Measurements from ENCODE around the gene SF3A1.

SF3A1 gene

DNA sequence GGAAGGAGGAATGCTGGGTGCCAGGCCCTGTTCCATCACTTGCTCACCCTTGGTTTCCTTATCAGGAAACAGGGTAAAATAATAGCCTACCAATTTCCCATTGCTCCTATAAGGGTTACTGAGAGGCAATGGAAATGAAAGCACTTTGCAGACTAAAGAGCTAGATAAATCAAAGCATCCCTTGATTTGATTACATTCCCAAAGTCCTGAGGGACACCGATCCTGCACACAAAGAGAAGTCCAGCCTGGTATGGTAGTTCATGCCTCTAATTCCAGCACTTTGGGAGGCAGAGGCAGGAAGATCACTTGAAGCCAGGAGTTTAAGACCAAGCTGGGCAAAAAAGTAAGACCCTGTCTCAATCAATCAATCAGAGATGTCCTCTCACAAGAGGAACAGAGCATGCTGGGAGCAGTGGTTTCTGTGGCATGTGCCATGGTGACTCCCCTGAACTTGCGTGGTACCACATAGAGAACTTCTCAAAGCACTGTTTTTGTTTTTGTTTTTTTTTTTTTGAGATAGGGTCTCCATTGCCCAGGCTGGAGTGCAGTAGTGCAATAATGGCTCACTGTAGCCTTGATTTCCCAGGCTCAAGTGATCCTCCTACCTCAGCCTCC, 40.6 kb downstream of the SF3A1 start:
- H4K91ac ChIP-seq (ENCODE audit: low read depth, low read length, poor library complexity), result no peak overlapping the region
- no peaks in the 10 kb centered on the region for H3K36me3 ChIP-seq (replicated peaks in 1 of 2; ENCODE audit: control insufficient read depth in 2 of 2, insufficient read depth in 2 of 2, low read length in 2 of 2)
- WGBS, 2 donors (ENCODE audit: extremely low coverage in 2 of 2, insufficient read length in 2 of 2, insufficient replicate concordance in 1 of 2), result no CpG with 5 or more reads among the region's 2 CpGs
- DNase-seq (ENCODE audit: low spot score), result no peak
- no peak overlapping the region for H3K23ac ChIP-seq (ENCODE audit: low read depth, low read length, poor library complexity)
- no peak overlapping the region for H2BK12ac ChIP-seq (ENCODE audit: low read length)
- no peak overlapping the region for H3K4me3 ChIP-seq (ENCODE audit: low read length in 2 of 2)
- H3K4me2 ChIP-seq (ENCODE audit: insufficient read depth, low read length, poor library complexity, severe bottlenecking), result no peak overlapping the region
- H3K27me3 ChIP-seq (ENCODE audit: control insufficient read depth in 3 of 3, insufficient read depth in 3 of 3, low read depth in 1 of 3, low read length in 3 of 3), result no peaks in the 10 kb centered on the region
- no peak overlapping the region for H3K27ac ChIP-seq (replicated peaks; ENCODE audit: low read length)
- no peak overlapping the region for H2BK15ac ChIP-seq (ENCODE audit: low read length)
- H3K14ac ChIP-seq (ENCODE audit: low read length), result no peak overlapping the region
- no peak overlapping the region for H3K18ac ChIP-seq (ENCODE audit: low read length)
- no peak overlapping the region for H2BK120ac ChIP-seq (ENCODE audit: low read depth, low read length)
- no peak overlapping the region for H4K8ac ChIP-seq (ENCODE audit: low read depth, low read length)
- no peak overlapping the region for H2AK5ac ChIP-seq (ENCODE audit: low read depth, low read length)
- peaks cover 0 to under 1% of the 10 kb centered on the region in 2 donors for H3K4me1 ChIP-seq (ENCODE audit: control insufficient read depth in 2 of 2, insufficient read depth in 1 of 2, low read depth in 1 of 2, low read length in 2 of 2)
- no peak overlapping the region for H3K4ac ChIP-seq (ENCODE audit: low read length)
- H2BK5ac ChIP-seq (ENCODE audit: low read length), result no peak overlapping the region
- no peak overlapping the region for H3K9ac ChIP-seq (ENCODE audit: low read depth, low read length, poor library complexity)
- no peaks in the 10 kb centered on the region for H3K79me1 ChIP-seq (ENCODE audit: low read depth, low read length)
- no peaks in the 10 kb centered on the region for H3K9me3 ChIP-seq (replicated peaks in 1 of 2; ENCODE audit: control insufficient read depth in 2 of 2, insufficient read depth in 1 of 2, low read depth in 1 of 2, low read length in 2 of 2)
- no peak overlapping the region for H2AFZ ChIP-seq (ENCODE audit: low read length)

DNA sequence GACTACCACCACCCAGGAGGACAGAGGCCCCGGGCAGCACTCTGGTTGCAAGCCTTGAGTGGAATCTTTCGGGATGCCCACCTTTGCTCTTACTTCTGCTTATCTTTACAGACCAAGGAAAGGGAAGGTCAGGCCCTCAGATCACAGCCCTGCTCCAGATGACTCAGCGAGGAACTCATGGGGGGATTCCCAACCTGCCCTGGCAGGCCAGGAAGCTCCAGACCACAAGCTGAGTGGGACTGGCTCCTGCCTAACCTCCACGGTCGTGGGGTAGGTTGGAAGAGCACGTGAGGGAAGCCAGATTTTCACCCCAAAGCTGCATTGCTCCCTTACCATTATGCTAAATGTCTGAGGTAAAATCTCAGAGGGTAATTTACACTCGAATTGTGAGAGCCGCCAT, 41.8 kb downstream of the SF3A1 start:
- Histone ChIP-seq H4K8ac (ENCODE audit: low read depth, low read length) (no peak overlapping the region), H3K9me3 (replicated peaks in 1 of 2; ENCODE audit: control insufficient read depth in 2 of 2, insufficient read depth in 1 of 2, low read depth in 1 of 2, low read length in 2 of 2) (no peaks in the 10 kb centered on the region), H3K4me2 (ENCODE audit: insufficient read depth, low read length, poor library complexity, severe bottlenecking) (no peak overlapping the region), H3K18ac (ENCODE audit: low read length) (no peak overlapping the region), H3K27me3 (ENCODE audit: control insufficient read depth in 3 of 3, insufficient read depth in 3 of 3, low read depth in 1 of 3, low read length in 3 of 3) (no peaks in the 10 kb centered on the region), H3K23ac (ENCODE audit: low read depth, low read length, poor library complexity) (no peak overlapping the region), H3K4me3 (ENCODE audit: low read length in 2 of 2) (no peak overlapping the region), H3K79me1 (ENCODE audit: low read depth, low read length) (no peaks in the 10 kb centered on the region), H2BK120ac (ENCODE audit: low read depth, low read length) (no peak overlapping the region), H3K4me1 (ENCODE audit: control insufficient read depth in 2 of 2, insufficient read depth in 1 of 2, low read depth in 1 of 2, low read length in 2 of 2) (peaks cover 0 to 2% of the 10 kb centered on the region in 2 donors), H3K27ac (replicated peaks; ENCODE audit: low read length) (no peak overlapping the region), H2BK15ac (ENCODE audit: low read length) (no peak overlapping the region), H3K4ac (ENCODE audit: low read length) (no peak overlapping the region), H2BK5ac (ENCODE audit: low read length) (no peak overlapping the region), H2AK5ac (ENCODE audit: low read depth, low read length) (no peak overlapping the region), H2AFZ (ENCODE audit: low read length) (no peak overlapping the region), H2BK12ac (ENCODE audit: low read length) (no peak overlapping the region), H3K36me3 (replicated peaks in 1 of 2; ENCODE audit: control insufficient read depth in 2 of 2, insufficient read depth in 2 of 2, low read length in 2 of 2) (no peaks in the 10 kb centered on the region), H3K9ac (ENCODE audit: low read depth, low read length, poor library complexity) (no peak overlapping the region), H4K91ac (ENCODE audit: low read depth, low read length, poor library complexity) (no peak overlapping the region), H3K14ac (ENCODE audit: low read length) (no peak overlapping the region)
- no CpG with 5 or more reads among the region's 8 CpGs for WGBS, 2 donors (ENCODE audit: extremely low coverage in 2 of 2, insufficient read length in 2 of 2, insufficient replicate concordance in 1 of 2)
- no peak for DNase-seq (ENCODE audit: low spot score)

DNA sequence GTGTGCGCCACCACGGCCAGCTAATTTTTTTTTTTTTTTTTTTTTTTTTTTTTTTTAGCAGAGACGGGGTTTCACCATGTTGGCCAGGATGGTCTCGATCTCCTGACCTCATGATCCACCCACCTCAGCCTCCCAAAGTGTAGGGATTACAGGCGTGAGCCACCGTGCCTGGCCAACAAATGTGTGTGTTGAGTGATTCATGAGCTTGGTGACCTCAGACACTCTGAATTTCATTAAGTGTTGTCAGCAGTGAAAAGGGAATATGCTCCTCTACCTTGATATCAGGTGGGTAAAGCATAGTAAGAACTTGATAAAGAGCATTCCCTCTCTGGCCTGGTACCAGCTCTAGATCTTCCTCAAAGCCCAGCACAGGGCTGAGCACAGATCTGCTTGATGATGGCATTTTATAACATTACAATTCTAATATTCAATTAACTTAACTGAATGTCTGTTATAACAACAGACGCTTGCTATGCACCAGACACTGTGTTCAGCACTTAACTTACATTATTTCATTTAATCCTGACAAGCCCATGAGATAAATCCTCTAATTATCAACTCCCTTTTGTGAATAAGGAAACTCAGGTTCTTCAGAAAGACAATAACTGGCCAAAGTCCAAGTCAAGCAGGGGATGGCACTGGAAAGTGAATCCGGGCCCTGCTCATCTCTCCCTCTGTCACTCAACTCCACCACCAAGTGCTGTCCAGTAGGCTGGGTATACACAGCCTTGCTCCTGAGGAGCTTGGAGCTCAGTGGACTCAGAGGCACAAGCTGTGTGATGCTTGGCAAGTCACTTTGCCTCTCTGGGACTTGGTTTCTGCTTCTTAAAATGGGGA, 42.9 kb downstream of the SF3A1 start:
- Histone ChIP-seq H3K14ac (ENCODE audit: low read length) (no peak overlapping the region), H2AK5ac (ENCODE audit: low read depth, low read length) (no peak overlapping the region), H4K91ac (ENCODE audit: low read depth, low read length, poor library complexity) (no peak overlapping the region), H3K79me1 (ENCODE audit: low read depth, low read length) (no peaks in the 10 kb centered on the region), H2BK5ac (ENCODE audit: low read length) (no peak overlapping the region), H3K27ac (replicated peaks; ENCODE audit: low read length) (no peak overlapping the region), H3K4ac (ENCODE audit: low read length) (no peak overlapping the region), H3K36me3 (replicated peaks in 1 of 2; ENCODE audit: control insufficient read depth in 2 of 2, insufficient read depth in 2 of 2, low read length in 2 of 2) (no peaks in the 10 kb centered on the region), H3K23ac (ENCODE audit: low read depth, low read length, poor library complexity) (no peak overlapping the region), H4K8ac (ENCODE audit: low read depth, low read length) (no peak overlapping the region), H3K9me3 (replicated peaks in 1 of 2; ENCODE audit: control insufficient read depth in 2 of 2, insufficient read depth in 1 of 2, low read depth in 1 of 2, low read length in 2 of 2) (no peaks in the 10 kb centered on the region), H2BK120ac (ENCODE audit: low read depth, low read length) (no peak overlapping the region), H2BK15ac (ENCODE audit: low read length) (no peak overlapping the region), H3K9ac (ENCODE audit: low read depth, low read length, poor library complexity) (no peak overlapping the region), H3K4me3 (ENCODE audit: low read length in 2 of 2) (no peak overlapping the region), H2AFZ (ENCODE audit: low read length) (no peak overlapping the region), H3K4me2 (ENCODE audit: insufficient read depth, low read length, poor library complexity, severe bottlenecking) (no peak overlapping the region), H3K27me3 (ENCODE audit: control insufficient read depth in 3 of 3, insufficient read depth in 3 of 3, low read depth in 1 of 3, low read length in 3 of 3) (no peaks in the 10 kb centered on the region), H2BK12ac (ENCODE audit: low read length) (no peak overlapping the region), H3K18ac (ENCODE audit: low read length) (no peak overlapping the region), H3K4me1 (ENCODE audit: control insufficient read depth in 2 of 2, insufficient read depth in 1 of 2, low read depth in 1 of 2, low read length in 2 of 2) (peaks cover 0 to 2% of the 10 kb centered on the region in 2 donors)
- WGBS, 2 donors (ENCODE audit: extremely low coverage in 2 of 2, insufficient read length in 2 of 2, insufficient replicate concordance in 1 of 2), result no CpG with 5 or more reads among the region's 8 CpGs
- DNase-seq (ENCODE audit: low spot score), result no peak

DNA sequence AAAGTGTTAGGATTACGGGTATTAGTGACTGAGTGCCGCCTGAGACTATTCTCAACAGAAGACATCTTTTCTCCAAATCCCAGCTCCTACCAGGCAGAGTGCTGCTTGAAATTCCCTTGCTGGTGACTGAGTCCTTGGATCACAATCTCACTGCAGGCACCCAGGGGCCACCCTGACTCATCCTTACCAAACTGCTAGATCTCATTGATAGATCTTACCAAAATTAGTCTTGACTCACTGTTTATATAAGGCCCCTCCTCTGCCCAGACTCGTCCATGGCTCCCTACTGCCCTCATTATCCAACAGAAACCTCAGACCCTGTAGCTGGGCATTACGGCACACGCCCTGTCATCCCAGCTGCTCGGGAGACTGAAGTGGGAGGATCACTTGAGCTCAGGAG, 44.6 kb downstream of the SF3A1 start:
- Histone ChIP-seq H4K91ac (ENCODE audit: low read depth, low read length, poor library complexity) (no peak overlapping the region), H2AFZ (ENCODE audit: low read length) (no peak overlapping the region), H3K27ac (replicated peaks; ENCODE audit: low read length) (no peak overlapping the region), H2BK15ac (ENCODE audit: low read length) (no peak overlapping the region), H3K9ac (ENCODE audit: low read depth, low read length, poor library complexity) (no peak overlapping the region), H3K14ac (ENCODE audit: low read length) (no peak overlapping the region), H2BK12ac (ENCODE audit: low read length) (no peak overlapping the region), H3K4me3 (ENCODE audit: low read length in 2 of 2) (no peak overlapping the region), H2BK120ac (ENCODE audit: low read depth, low read length) (no peak overlapping the region), H2BK5ac (ENCODE audit: low read length) (no peak overlapping the region), H3K27me3 (ENCODE audit: control insufficient read depth in 3 of 3, insufficient read depth in 3 of 3, low read depth in 1 of 3, low read length in 3 of 3) (no peaks in the 10 kb centered on the region), H3K18ac (ENCODE audit: low read length) (no peak overlapping the region), H2AK5ac (ENCODE audit: low read depth, low read length) (no peak overlapping the region), H3K23ac (ENCODE audit: low read depth, low read length, poor library complexity) (no peak overlapping the region), H3K36me3 (replicated peaks in 1 of 2; ENCODE audit: control insufficient read depth in 2 of 2, insufficient read depth in 2 of 2, low read length in 2 of 2) (no peaks in the 10 kb centered on the region), H3K4me1 (ENCODE audit: control insufficient read depth in 2 of 2, insufficient read depth in 1 of 2, low read depth in 1 of 2, low read length in 2 of 2) (peaks cover 0 to 2% of the 10 kb centered on the region in 2 donors), H3K4me2 (ENCODE audit: insufficient read depth, low read length, poor library complexity, severe bottlenecking) (no peak overlapping the region), H3K9me3 (replicated peaks in 1 of 2; ENCODE audit: control insufficient read depth in 2 of 2, insufficient read depth in 1 of 2, low read depth in 1 of 2, low read length in 2 of 2) (no peaks in the 10 kb centered on the region), H3K4ac (ENCODE audit: low read length) (no peak overlapping the region), H3K79me1 (ENCODE audit: low read depth, low read length) (no peaks in the 10 kb centered on the region), H4K8ac (ENCODE audit: low read depth, low read length) (no peak overlapping the region)
- no CpG with 5 or more reads among the region's 6 CpGs for WGBS, 2 donors (ENCODE audit: extremely low coverage in 2 of 2, insufficient read length in 2 of 2, insufficient replicate concordance in 1 of 2)
- no peak for DNase-seq (ENCODE audit: low spot score)

Measured in neuronal stem cell (in vitro differentiated cells).